ENCODE measurements around the gene DSCAML1. TPM values are rescaled to one million over a fixed set of nuclear protein-coding genes. Genes with fewer than 3 reads are reported as not detected.

The DSCAML1 gene
- 0.24 to 0.60 TPM (median 0.37 TPM) in 5 replicates for total RNA-seq (2022; extraction: Qiagen RNA extraction)

GRCh38 chr11:117796872-117797529 is at the start of gene DSCAML1:
TSS of gene DSCAML1 (minus strand) at chr11:117797216. CDS start at chr11:117797079, 137 bp downstream.

GRCh38 chr11:117824571-117825537 is 27.8 kb upstream of the DSCAML1 start, which contains the start of gene FXYD2:
TSS of gene FXYD2 (minus strand) at chr11:117824744. CDS start at chr11:117824678, 66 bp downstream.

Other genes starting within 250 kb of the DSCAML1 start
- 16.9 to 21.9 TPM (median 17.2 TPM) in 5 replicates for gene FXYD2, start 27.5 kb upstream of the DSCAML1 start, total RNA-seq (2022; extraction: Qiagen RNA extraction)
- gene FXYD6, start 79.4 kb upstream of the DSCAML1 start, total RNA-seq (2022; extraction: Qiagen RNA extraction), result 0.19 to 0.51 TPM (median 0.24 TPM) in 5 replicates
- not detected in 5 replicates for gene TMPRSS13, start 132.2 kb upstream of the DSCAML1 start, total RNA-seq (2022; extraction: Qiagen RNA extraction)
- 0.06 to 0.21 TPM (median 0.06 TPM) in 3 of 5 replicates, not detected in the others for gene IL10RA, start 189.2 kb upstream of the DSCAML1 start, total RNA-seq (2022; extraction: Qiagen RNA extraction)

All from A549 treated with Mapracorat at 1 μM for 4 hours (cell line).